Gastrocnemius medialis (tissue), 4 donors: ENCODE results near the gene KIR2DL4. TPM values are rescaled to one million over a fixed set of nuclear protein-coding genes. Genes with fewer than 3 reads are reported as not detected.
"Not testable (repeated sequence)": the region's sequence is repeated elsewhere in the genome, so short reads cannot be mapped to it uniquely, and the experiment has no call there.

Experiments
- ATAC-seq, 2 donors: fragments of 150-250 bp; one replicate each; pipeline ENCODE4 v1.9.1; 2016
- DNase-seq, 2 donors: peaks; one replicate each; pipeline ENCODE4 v3.0.0-alpha.2; 2019
- H3K27ac ChIP-seq, 4 donors: fragments of 200-600 bp; sonication (generic); 1 replicate in 1 of 4; 2 replicates in 3 of 4; pipeline ENCODE4 v1.5.1; 2016 to 2018; ENCODE audit warnings: mild to moderate bottlenecking in 2 of 4, moderate library complexity in 1 of 4
- H3K27me3 ChIP-seq, 3 donors: fragments of 200-600 bp; sonication (generic) in 2 of 3; 1 replicate in 1 of 3; 2 replicates in 2 of 3; pipeline versions ENCODE4 v1.5.1 to v1.6.0; 2016 to 2019; ENCODE audit warnings: mild to moderate bottlenecking in 1 of 3, moderate library complexity in 1 of 3
- H3K36me3 ChIP-seq, 2 donors: fragments of 200-600 bp; sonication (generic) in 1 of 2; one replicate each; pipeline ENCODE4 v1.5.1; 2017 to 2018
- H3K4me1 ChIP-seq, 2 donors: fragments of 200-600 bp; sonication (generic) in 1 of 2; one replicate each; pipeline ENCODE4 v1.5.1; 2016 to 2017; ENCODE audit warnings: mild to moderate bottlenecking in 2 of 2
- H3K4me3 ChIP-seq, 4 donors: fragments of 200-600 bp; sonication (generic) in 3 of 4; 1 replicate in 1 of 4; 2 replicates in 3 of 4; pipeline ENCODE4 v1.5.1; 2016 to 2019; ENCODE audit warnings: mild to moderate bottlenecking in 2 of 4
- H3K9me3 ChIP-seq, 3 donors: fragments of 200-600 bp; sonication (generic) in 2 of 3; 1 replicate in 1 of 3; 2 replicates in 2 of 3; pipeline ENCODE4 v1.5.1; 2016 to 2019
- CTCF ChIP-seq, 5 experiments: fragments of 450-650 bp in 3 of 5; fragments of 200-600 bp in 2 of 5; sonication (generic) in 2 of 5; IDR thresholded peaks in 4 of 5; conservative IDR thresholded peaks in 1 of 5; 1 replicate in 4 of 5; 2 replicates in 1 of 5; pipeline ENCODE4 v1.5.1; 2016 to 2019; ENCODE audit warnings: antibody characterized with exemption in 5 of 5, mild to moderate bottlenecking in 3 of 5, moderate library complexity in 3 of 5
- POLR2A ChIP-seq, 2 donors: fragments of 450-650 bp; IDR thresholded peaks; one replicate each; pipeline ENCODE4 v1.6.1; 2017; ENCODE audit warnings: antibody characterized with exemption in 2 of 2, mild to moderate bottlenecking in 2 of 2, moderate library complexity in 2 of 2
- in situ Hi-C, 4 donors: fragments of 200-750 bp; cut with MboI; loops; one replicate each; pipeline versions ENCODE4 v1.15.0 to v1.8.0; 2017; ENCODE audit warnings: low sequenced_read_pairs in 4 of 4
- intact Hi-C: fragments of 100-400 bp; cut with DNase I; formaldehyde crosslinking; loops from one replicate; pipeline ENCODE4 v1.15.1; 2023; ENCODE audit warnings: low total_unique reads
- total RNA-seq, 4 donors: library from RNA; depleted of rRNA; stranded (reverse); fragments of >200 nt; gene quantifications; one replicate each; pipeline versions ENCODE4 v1.1.0 to v1.2.3, GENCODE V29; 2016

Gene KIR2DL4
- total RNA-seq, 4 donors from 2014 or later = not detected

GRCh38 chr19:54775095-54775815, 28.2 kb upstream of the KIR2DL4 start:
- H3K27me3 ChIP-seq, in situ Hi-C loops, H3K4me3 ChIP-seq, DNase-seq, H3K4me1 ChIP-seq, ATAC-seq, H3K9me3 ChIP-seq, H3K27ac ChIP-seq, H3K36me3 ChIP-seq: not testable (repeated sequence)
- intact Hi-C loops = loop anchor here (10.0 kb wide), 1 partner anchor 70 kb away; no protein-coding TSS in a partner anchor

GRCh38 chr19:54775830-54776229, 27.6 kb upstream of the KIR2DL4 start:
- H3K27me3 ChIP-seq, H3K27ac ChIP-seq, H3K4me1 ChIP-seq, H3K4me3 ChIP-seq, in situ Hi-C loops, H3K36me3 ChIP-seq, DNase-seq, ATAC-seq, H3K9me3 ChIP-seq: not testable (repeated sequence)
- intact Hi-C loops = loop anchor here (10.0 kb wide), 1 partner anchor 69 kb away; no protein-coding TSS in a partner anchor

GRCh38 chr19:54777851-54778250, 25.6 kb upstream of the KIR2DL4 start:
- H3K4me3 ChIP-seq, H3K4me1 ChIP-seq, in situ Hi-C loops, H3K36me3 ChIP-seq, DNase-seq, H3K27me3 ChIP-seq, H3K27ac ChIP-seq, H3K9me3 ChIP-seq, ATAC-seq: not testable (repeated sequence)
- intact Hi-C loops = loop anchor here (10.0 kb wide), 1 partner anchor 67 kb away; no protein-coding TSS in a partner anchor

GRCh38 chr19:54778896-54779295, 24.5 kb upstream of the KIR2DL4 start:
- H3K27me3 ChIP-seq, in situ Hi-C loops, H3K9me3 ChIP-seq, H3K4me3 ChIP-seq, DNase-seq, H3K36me3 ChIP-seq, H3K27ac ChIP-seq, ATAC-seq, H3K4me1 ChIP-seq: not testable (repeated sequence)
- intact Hi-C loops = loop anchor here (10.0 kb wide), 1 partner anchor 66 kb away; no protein-coding TSS in a partner anchor

GRCh38 chr19:54782916-54783315, 20.5 kb upstream of the KIR2DL4 start:
- H3K36me3 ChIP-seq, intact Hi-C loops, H3K4me3 ChIP-seq, DNase-seq, H3K27me3 ChIP-seq, H3K9me3 ChIP-seq, in situ Hi-C loops, ATAC-seq, H3K4me1 ChIP-seq, H3K27ac ChIP-seq: not testable (repeated sequence)

GRCh38 chr19:54786091-54786723, 17.2 kb upstream of the KIR2DL4 start:
- ATAC-seq, H3K4me1 ChIP-seq, H3K27ac ChIP-seq, DNase-seq, H3K4me3 ChIP-seq, intact Hi-C loops, H3K36me3 ChIP-seq, in situ Hi-C loops, H3K9me3 ChIP-seq, H3K27me3 ChIP-seq: not testable (repeated sequence)

GRCh38 chr19:54788154-54788553, 15.3 kb upstream of the KIR2DL4 start:
- intact Hi-C loops, H3K36me3 ChIP-seq, in situ Hi-C loops, ATAC-seq, H3K4me1 ChIP-seq, DNase-seq, H3K27ac ChIP-seq, H3K27me3 ChIP-seq, H3K9me3 ChIP-seq, H3K4me3 ChIP-seq: not testable (repeated sequence)

- no peak for TF ChIP-seq CTCF (IDR thresholded peaks at IDR 0.05 in 4 of 5, conservative IDR thresholded peaks at IDR 0.05 in 1 of 5)
- no peak for TF ChIP-seq POLR2A (IDR thresholded peaks at IDR 0.05)
- no peak for DNase-seq
- in situ Hi-C loops (no loop called here), intact Hi-C loops (no loop called here)
- no peak for ATAC-seq
- Histone ChIP-seq H3K4me3 (no peak overlapping the region), H3K4me1 (no peaks in the 10 kb centered on the region), H3K9me3 (no peaks in the 10 kb centered on the region), H3K36me3 (no peaks in the 10 kb centered on the region), H3K27me3 (no peaks in the 10 kb centered on the region), H3K27ac (no peak overlapping the region)
Measured at GRCh38 chr19:54790711-54791110, 12.7 kb upstream of the KIR2DL4 start.
